GM18498 (cell line): ENCODE measurements around the gene KLK10.
"Not testable (repeated sequence)": the region's sequence is repeated elsewhere in the genome, so short reads cannot be mapped to it uniquely, and the experiment has no call there.

Experiments
- ATAC-seq: cut with Tn5 transposase; IDR thresholded peaks from one replicate; pipeline ENCODE4 v1.9.1; 2021; ENCODE audit warnings: mild to moderate bottlenecking, moderate library complexity; ENCODE audit not compliant: unreplicated experiment

KLK10 gene

DNA sequence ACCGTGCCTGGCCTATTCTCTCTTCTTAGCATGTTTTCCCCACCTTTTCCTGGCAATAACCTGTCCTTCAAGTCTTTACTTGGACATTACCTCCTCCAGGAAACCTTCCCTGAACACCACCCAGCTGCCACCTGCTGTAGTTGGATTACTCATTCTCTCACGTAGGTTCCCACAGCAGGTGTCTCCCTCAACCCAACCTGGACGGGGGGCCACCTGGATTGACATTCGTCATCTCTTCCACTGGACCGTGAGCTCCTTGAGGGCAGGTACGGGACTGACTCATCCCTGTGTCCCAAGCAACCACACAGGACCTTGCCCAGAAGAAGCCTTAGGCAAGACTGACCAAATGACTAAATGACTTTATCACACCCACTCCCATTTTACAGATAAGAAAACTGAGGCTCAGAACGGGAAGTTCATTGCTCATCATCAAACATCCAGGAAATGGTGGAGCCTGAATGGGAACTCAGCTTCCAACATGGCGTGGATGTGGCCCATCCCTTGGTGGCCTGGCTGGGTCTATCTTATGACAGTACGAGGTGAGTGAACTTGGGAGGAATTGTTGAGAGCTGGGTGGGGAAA lies 46.6 kb downstream of the KLK10 start:
- ATAC-seq, result no peak

DNA sequence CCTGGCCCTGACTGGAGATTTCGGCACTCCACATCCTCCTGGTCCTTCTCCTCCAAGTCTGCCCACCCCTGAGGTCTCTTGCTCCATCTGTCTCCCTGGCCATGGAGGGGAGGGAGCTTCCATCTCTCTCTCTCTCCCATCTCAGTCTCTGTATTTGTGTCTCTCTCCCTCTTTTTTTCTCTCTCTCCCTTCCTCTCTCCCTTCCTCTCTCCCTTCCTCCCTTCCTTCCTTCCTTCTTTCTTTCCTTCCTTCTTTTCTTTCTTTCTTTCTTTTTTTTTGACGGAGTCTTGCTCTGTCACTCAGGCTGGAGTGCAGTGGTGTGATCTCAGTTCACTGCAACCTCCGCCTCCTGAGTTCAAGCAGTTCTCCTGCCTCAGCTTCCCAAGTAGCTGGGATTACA lies 49.7 kb downstream of the KLK10 start:
- not testable (repeated sequence) for ATAC-seq

DNA sequence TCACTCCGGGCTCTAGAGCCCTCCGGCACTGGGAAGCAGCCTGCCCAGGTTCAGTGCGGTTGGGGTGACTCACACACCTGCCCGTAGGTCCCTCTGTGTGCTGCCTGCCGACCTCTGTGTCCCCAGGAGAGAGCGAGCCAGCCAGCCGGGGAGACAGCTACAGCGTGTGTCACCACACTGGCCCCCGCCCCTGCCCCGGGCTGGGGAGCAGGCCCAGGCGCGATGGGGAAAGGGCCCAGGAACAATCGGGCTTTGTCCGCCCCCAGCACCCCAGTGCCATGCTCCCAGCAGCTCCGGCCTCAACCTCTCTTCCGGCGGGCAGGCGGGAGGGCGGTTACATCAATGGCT lies 50.1 kb downstream of the KLK10 start, which contains the start of gene KLK6:
Gene KLK6, minus strand, starts transcription at position 179 of the 348 bp plus-strand sequence. CDS start 1,487 bp downstream, outside the sequence.
- ATAC-seq, result no peak

DNA sequence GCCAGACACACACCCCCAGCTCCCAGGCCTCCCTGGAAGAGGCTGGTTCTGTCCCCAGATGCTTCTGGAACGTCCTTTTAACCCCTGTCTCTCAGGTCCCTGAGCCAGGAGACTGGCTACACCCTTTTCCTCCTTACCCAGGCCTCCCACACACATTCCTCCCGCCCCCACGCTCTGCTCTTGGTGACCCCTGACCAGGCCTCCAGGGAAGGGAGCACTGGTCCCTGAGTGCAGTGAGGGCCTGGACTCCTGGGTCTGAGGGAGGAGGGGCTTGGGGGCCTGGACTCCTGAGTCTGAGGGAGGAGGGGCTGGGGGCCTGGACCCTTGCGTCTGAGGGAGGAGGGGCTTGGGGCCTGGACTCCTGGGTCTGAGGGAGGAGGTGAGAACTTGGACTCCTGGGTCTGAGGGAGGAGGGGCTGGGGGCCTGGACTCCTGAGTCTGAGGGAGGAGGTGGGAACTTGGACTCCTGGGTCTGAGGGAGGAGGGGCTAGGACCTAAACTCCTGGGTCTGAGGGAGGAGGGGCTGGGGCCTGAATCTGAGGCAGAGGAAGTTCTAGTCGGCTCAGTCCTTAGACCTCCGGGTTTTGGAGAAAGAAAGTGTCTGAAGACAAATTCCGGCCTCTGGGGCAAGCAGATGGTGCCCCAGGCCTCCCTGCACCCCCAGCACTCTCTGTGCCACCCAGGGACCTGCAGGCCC lies 50.6 kb downstream of the KLK10 start:
- ATAC-seq, result no peak

DNA sequence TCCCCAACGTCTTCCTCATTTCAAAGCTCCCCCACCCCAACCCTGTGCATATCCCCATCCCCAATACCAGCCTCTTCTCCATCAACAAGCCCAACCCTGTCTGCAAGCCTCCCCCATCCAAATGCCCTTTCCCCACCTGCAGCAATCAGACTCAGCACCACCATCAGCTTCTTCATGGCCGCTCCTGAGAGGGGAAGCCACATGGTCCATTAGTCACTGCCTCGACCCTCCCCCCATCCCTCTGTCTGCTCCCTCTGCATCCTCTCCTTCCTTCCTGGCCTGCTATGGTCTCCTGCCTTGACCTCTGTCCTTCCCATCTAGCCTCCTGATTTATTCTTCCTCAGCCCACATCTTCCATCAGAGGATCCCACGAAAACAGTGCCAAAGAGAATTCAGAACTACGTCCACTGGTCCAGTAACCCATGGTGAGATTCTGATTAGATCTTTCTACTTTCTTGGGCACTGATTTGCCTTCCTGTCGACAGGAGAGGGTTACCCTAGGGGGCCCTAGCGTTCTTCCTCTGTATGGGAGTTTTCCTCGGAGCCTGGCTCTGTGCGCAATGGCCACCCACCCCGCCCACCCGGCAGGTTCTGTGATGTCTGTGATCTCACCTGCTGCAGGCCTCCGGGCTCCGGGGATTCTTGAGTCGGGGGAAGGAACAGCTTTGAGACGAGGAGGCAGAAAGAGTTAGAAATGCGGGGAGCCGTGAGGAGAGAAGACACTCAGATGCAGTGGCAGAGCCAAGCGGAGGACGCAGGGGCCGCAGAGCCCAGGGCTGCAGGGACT lies 51.4 kb downstream of the KLK10 start:
- no peak for ATAC-seq

DNA sequence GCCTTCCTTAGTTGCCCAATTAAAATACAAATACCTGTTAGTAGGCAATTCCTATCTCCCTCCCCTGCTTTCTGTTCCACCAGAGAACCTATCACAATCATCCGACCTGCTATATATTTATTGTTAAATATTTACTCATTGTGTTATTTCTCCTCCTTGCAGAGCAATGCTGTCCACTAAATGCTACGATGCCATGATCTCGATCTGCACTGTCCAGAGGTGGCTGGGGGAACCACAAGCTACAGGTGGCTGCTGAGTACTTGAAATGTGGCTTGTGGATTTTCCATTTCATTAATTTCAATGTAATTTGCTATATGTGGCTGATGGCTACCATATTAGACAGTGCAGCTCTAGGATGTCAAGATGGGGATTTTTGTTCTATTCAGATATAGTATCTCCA lies 55.2 kb downstream of the KLK10 start:
- no peak for ATAC-seq

DNA sequence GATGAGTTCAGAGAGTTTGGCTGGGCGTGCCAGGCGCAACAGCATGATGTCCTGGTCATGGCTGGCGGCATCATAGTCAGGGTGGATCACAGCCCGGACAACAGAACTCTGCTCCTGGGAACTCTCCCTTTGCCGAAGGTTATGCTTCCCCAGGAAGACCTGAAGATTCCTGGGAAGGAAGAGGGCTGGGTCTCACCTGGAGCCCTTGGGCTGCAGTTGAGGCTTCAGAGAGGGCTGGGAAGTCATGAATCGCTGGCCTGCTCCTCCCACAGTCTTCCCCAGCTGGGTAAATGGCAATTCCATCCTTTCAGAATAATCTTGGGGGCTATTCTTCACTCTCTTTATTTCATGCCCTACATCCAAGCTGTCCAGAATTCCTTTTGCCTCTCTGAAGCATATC lies 56.1 kb downstream of the KLK10 start:
- ATAC-seq, result no peak
